Measurements from ENCODE around the gene AMZ1.

The AMZ1 gene

DNA sequence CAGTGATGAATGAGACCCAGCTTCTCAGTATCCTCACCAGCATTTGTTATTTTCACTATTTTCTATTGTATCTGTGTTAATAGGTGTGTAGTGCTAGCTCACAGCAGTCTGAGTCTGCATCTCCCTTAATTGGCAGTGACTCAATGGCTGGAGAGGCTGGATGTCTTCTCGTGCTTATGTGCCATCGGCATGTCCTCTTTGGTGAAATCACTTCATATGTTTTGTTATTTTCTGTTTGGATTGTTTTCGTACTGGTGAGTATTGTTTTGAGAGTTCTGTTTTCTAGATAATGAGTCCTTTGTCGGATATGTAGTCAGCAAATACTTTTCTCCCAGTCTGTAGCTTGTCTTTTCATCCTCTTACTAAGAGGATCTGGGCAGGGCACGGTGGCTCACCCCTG lies 66.1 kb downstream of the AMZ1 start:
- TF ChIP-seq TAF1 (IDR thresholded peaks at IDR 0.05; ENCODE audit: borderline replicate concordance, insufficient read depth, low read length), result no peak
- TF ChIP-seq, protein P1, sequence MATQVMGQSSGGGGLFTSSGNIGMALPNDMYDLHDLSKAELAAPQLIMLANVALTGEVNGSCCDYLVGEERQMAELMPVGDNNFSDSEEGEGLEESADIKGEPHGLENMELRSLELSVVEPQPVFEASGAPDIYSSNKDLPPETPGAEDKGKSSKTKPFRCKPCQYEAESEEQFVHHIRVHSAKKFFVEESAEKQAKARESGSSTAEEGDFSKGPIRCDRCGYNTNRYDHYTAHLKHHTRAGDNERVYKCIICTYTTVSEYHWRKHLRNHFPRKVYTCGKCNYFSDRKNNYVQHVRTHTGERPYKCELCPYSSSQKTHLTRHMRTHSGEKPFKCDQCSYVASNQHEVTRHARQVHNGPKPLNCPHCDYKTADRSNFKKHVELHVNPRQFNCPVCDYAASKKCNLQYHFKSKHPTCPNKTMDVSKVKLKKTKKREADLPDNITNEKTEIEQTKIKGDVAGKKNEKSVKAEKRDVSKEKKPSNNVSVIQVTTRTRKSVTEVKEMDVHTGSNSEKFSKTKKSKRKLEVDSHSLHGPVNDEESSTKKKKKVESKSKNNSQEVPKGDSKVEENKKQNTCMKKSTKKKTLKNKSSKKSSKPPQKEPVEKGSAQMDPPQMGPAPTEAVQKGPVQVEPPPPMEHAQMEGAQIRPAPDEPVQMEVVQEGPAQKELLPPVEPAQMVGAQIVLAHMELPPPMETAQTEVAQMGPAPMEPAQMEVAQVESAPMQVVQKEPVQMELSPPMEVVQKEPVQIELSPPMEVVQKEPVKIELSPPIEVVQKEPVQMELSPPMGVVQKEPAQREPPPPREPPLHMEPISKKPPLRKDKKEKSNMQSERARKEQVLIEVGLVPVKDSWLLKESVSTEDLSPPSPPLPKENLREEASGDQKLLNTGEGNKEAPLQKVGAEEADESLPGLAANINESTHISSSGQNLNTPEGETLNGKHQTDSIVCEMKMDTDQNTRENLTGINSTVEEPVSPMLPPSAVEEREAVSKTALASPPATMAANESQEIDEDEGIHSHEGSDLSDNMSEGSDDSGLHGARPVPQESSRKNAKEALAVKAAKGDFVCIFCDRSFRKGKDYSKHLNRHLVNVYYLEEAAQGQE (IDR thresholded peaks at IDR 0.05; ENCODE audit: insufficient read depth in 1 of 2, low read depth in 2 of 2, low read length in 2 of 2), result no peak
- no peak for TF ChIP-seq POLR2AphosphoS5 (IDR thresholded peaks at IDR 0.05; ENCODE audit: low read depth, low read length)
- no peak for TF ChIP-seq SIN3A (IDR thresholded peaks at IDR 0.05; ENCODE audit: borderline replicate concordance, insufficient read depth, low read length)
- TF ChIP-seq FOXP2 (optimal IDR thresholded peaks at IDR 0.05; ENCODE audit: borderline replicate concordance, extremely low read depth, extremely low read length, insufficient read depth), result no peak

DNA sequence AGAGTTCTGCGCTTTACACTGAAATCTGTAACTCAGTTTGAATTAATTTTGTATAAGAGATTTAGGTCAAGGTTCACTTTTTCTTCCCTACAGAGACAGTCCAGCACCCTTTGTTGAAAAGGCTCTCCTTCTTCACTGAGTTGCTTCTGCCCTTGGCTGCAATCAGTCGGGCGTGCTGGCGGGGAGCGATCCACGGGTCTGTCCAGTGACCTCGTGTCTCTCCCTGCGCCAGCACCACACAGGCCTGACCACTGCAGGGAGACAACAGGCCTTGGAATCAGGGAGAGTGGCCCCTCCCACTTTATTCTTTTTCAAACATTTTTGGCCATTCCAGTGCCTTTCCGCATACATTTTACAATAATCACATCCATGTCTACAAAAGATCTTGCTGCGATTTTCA lies 66.9 kb downstream of the AMZ1 start:
- TF ChIP-seq SIN3A (IDR thresholded peaks at IDR 0.05; ENCODE audit: borderline replicate concordance, insufficient read depth, low read length), result no peak
- no peak for TF ChIP-seq FOXP2 (optimal IDR thresholded peaks at IDR 0.05; ENCODE audit: borderline replicate concordance, extremely low read depth, extremely low read length, insufficient read depth)
- no peak for TF ChIP-seq TAF1 (IDR thresholded peaks at IDR 0.05; ENCODE audit: borderline replicate concordance, insufficient read depth, low read length)
- no peak for TF ChIP-seq POLR2AphosphoS5 (IDR thresholded peaks at IDR 0.05; ENCODE audit: low read depth, low read length)
- TF ChIP-seq, protein P1 (IDR thresholded peaks at IDR 0.05; ENCODE audit: insufficient read depth in 1 of 2, low read depth in 2 of 2, low read length in 2 of 2), result no peak

DNA sequence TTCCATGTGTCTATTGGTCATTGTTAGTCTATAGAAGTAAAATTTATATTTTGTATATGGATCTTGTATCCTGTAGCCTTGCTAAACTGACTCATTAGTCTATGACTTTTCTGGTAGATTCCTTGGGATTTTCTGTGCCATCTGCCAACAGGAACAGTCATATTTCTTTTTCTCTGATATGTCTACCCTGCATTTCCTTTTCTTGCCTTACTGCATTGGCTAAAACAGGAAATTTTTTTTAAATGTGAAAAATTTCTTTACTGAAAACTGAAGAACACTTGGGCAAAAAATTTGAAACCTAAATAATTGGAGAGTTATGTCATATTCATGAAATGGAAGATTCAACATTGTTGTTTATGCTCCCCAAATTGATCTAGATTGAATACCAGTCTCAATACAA lies 67.5 kb downstream of the AMZ1 start:
- TF ChIP-seq POLR2AphosphoS5 (IDR thresholded peaks at IDR 0.05; ENCODE audit: low read depth, low read length) (no peak), TAF1 (IDR thresholded peaks at IDR 0.05; ENCODE audit: borderline replicate concordance, insufficient read depth, low read length) (no peak), FOXP2 (optimal IDR thresholded peaks at IDR 0.05; ENCODE audit: borderline replicate concordance, extremely low read depth, extremely low read length, insufficient read depth) (no peak), SIN3A (IDR thresholded peaks at IDR 0.05; ENCODE audit: borderline replicate concordance, insufficient read depth, low read length) (no peak)
- TF ChIP-seq, protein P1 (IDR thresholded peaks at IDR 0.05; ENCODE audit: insufficient read depth in 1 of 2, low read depth in 2 of 2, low read length in 2 of 2), result no peak

DNA sequence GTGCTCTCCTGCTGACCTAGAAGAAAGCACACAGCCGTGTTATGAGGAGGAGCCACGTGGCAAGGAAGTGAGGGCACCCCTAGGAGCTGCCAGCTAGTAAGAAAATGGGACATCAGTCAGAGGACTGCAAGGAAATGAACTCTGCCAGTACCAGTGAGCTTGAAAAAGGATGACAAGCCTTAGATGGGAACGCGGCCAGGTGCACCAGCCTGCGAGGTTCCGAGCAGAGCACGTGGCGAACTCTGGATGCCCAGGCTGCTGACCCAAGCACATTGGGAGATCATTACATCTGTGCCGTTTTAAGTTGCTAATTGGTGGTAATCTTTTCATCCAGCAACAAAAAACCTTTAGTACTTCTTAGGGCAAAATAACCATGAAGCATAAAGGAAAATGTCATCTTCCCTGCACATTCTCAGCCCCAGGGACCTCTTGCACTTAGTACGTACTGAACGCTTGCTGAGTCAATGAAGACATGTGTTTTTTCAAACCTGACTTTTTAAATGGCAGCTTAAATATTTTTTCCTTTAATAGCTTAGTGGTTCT lies 69.4 kb downstream of the AMZ1 start:
- no peak for TF ChIP-seq FOXP2 (optimal IDR thresholded peaks at IDR 0.05; ENCODE audit: borderline replicate concordance, extremely low read depth, extremely low read length, insufficient read depth)
- TF ChIP-seq POLR2AphosphoS5 (IDR thresholded peaks at IDR 0.05; ENCODE audit: low read depth, low read length), result no peak
- TF ChIP-seq SIN3A (IDR thresholded peaks at IDR 0.05; ENCODE audit: borderline replicate concordance, insufficient read depth, low read length), result peak; percentile 66; the same call in 1 of the 2 replicates
- TF ChIP-seq, protein P1 (IDR thresholded peaks at IDR 0.05; ENCODE audit: insufficient read depth in 1 of 2, low read depth in 2 of 2, low read length in 2 of 2), result no peak
- TF ChIP-seq TAF1 (IDR thresholded peaks at IDR 0.05; ENCODE audit: borderline replicate concordance, insufficient read depth, low read length), result 0 out of 2 replicates have a peak, but pooled peaks have one; percentile 10
